ENCODE data around the gene BICC1.

The BICC1 gene

DNA sequence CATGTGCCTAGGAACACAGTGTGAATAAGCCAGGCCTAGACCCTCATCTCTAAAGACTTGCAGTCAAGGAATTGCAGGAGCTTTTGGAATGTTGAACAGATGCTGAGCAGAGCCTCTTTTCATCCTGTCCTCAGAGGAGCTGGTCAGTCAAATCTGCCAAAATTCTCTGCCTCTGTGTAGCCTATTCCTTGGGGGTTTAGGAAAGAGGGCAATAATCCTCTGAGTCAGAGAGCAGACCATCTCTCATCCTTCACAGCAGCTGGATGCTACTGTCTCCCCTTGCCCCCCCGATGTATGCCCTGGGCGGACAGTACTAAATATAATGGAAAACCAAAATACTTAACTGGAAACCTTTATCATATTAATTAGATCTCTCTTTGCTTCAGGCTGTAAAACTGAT lies 52.6 kb downstream of the BICC1 start:
- TF ChIP-seq, protein P1, sequence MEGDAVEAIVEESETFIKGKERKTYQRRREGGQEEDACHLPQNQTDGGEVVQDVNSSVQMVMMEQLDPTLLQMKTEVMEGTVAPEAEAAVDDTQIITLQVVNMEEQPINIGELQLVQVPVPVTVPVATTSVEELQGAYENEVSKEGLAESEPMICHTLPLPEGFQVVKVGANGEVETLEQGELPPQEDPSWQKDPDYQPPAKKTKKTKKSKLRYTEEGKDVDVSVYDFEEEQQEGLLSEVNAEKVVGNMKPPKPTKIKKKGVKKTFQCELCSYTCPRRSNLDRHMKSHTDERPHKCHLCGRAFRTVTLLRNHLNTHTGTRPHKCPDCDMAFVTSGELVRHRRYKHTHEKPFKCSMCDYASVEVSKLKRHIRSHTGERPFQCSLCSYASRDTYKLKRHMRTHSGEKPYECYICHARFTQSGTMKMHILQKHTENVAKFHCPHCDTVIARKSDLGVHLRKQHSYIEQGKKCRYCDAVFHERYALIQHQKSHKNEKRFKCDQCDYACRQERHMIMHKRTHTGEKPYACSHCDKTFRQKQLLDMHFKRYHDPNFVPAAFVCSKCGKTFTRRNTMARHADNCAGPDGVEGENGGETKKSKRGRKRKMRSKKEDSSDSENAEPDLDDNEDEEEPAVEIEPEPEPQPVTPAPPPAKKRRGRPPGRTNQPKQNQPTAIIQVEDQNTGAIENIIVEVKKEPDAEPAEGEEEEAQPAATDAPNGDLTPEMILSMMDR (conservative IDR thresholded peaks at IDR 0.05; ENCODE audit: low read length) = no peak
- peak; percentile 79 for DNase-seq (ENCODE audit: low read depth)
- H3K4me3 ChIP-seq (ENCODE audit: low read length) = no peak overlapping the region

DNA sequence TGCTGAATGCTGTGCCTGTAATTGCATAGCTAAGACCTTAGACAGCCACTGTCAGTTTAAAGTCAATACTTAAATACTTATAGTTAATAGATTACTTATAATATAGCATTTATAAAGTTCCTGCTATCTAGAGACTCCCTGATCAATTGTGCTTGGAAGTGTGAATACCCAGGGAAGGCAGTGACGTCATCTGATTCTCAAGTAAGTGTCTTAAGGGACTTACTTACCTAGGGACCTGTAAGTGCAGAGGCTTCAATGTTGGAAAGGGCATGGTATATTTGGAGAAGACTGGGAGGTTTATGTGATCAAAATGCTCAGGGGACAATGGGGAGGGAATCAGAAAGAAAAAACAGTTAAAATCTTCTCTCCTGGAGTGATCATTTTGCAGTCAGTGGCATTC lies 55.0 kb downstream of the BICC1 start:
- DNase-seq (ENCODE audit: low read depth) = no peak
- H3K4me3 ChIP-seq (ENCODE audit: low read length) = no peak overlapping the region
- TF ChIP-seq, protein P1 (conservative IDR thresholded peaks at IDR 0.05; ENCODE audit: low read length) = no peak

DNA sequence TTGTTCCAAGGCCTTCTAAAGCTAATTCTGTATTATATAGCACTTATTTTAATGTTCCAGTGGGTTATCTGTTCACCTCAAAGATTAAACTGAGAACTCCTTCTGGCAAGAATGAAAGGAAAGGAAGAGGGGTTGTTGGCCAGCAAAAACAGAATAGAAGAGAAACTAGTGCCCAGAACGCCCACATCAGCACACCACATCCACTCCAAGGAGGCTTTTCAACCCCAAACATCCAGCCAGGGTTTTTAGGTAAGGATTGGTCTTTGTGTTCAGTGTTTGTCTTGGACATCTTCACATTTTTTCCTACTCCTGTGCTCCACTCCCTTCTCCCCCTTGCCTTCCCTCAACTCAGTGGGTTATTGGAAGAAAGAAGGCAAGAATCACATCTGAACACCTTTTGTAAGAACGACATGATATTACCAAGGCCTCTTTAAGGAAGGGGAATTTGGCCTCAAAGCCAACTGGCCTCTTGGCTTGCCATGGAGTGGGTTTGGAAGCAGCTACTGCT lies 55.8 kb downstream of the BICC1 start:
- H3K4me3 ChIP-seq (ENCODE audit: low read length) = no peak overlapping the region
- TF ChIP-seq, protein P1 (conservative IDR thresholded peaks at IDR 0.05; ENCODE audit: low read length) = no peak
- no peak for DNase-seq (ENCODE audit: low read depth)

DNA sequence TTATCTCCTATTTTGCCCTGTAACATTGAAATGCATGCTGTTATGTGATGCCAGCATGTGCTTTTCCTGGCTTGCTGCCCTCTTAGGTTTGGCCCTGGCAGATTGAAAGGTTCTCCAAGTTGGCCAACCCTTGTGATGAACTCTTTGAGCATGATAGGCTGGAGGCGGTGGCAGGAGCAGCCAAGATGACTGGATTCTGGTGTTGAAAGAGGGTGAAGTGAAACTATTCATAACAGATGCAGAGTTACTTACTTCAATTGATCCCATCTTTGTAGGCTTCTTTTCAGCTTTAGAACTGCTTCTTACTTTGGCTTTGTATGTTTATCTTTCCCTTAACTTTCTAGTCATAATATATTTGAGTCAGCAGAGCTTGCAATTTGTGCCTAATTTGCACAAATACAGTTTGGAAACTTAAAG lies 57.6 kb downstream of the BICC1 start:
- no peak overlapping the region for H3K4me3 ChIP-seq (ENCODE audit: low read length)
- peak; percentile 65 for DNase-seq (ENCODE audit: low read depth)
- TF ChIP-seq, protein P1 (conservative IDR thresholded peaks at IDR 0.05; ENCODE audit: low read length) = no peak

DNA sequence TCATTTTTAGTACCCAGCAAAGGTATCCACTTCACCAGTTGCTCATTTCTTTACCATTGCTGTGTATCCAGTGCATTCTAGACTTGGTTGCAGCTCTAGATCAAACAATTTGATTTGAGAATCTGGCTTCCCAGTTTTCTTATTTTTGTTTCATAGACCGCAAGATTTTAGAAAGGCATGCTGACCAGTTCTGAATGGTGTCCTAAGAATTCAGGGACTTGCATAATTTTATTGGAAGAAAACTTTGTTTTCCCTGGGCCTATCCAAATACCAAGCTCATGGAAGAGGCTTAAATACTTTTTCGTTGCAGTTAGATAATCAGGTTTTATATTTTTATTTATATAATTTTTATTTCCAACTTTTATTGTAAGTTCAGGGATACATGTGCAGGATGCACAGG lies 58.3 kb downstream of the BICC1 start:
- no peak overlapping the region for H3K4me3 ChIP-seq (ENCODE audit: low read length)
- peak; percentile 79 for DNase-seq (ENCODE audit: low read depth)
- TF ChIP-seq, protein P1 (conservative IDR thresholded peaks at IDR 0.05; ENCODE audit: low read length) = no peak

DNA sequence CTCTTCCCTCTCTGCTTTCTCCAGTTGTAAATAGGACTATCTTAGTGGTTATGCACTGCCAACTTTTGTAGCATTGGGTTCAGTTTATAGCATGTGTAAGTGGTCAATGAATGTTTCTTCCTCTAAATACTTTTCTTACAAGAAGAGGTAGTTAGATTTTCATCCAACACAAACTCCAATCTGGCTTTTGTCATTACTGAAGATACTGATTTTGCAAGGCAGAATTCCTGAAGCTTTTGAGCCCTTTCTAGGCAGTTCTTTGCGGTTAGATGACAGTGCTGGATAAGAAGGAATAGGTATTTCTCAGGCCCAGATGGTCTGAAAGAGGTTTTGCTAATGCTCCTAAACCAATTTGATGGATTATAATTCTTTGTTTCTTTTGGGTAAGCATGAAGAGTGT lies 60.5 kb downstream of the BICC1 start:
- TF ChIP-seq, protein P1 (conservative IDR thresholded peaks at IDR 0.05; ENCODE audit: low read length) = no peak
- DNase-seq (ENCODE audit: low read depth) = peak; percentile 52
- H3K4me3 ChIP-seq (ENCODE audit: low read length) = no peak overlapping the region

DNA sequence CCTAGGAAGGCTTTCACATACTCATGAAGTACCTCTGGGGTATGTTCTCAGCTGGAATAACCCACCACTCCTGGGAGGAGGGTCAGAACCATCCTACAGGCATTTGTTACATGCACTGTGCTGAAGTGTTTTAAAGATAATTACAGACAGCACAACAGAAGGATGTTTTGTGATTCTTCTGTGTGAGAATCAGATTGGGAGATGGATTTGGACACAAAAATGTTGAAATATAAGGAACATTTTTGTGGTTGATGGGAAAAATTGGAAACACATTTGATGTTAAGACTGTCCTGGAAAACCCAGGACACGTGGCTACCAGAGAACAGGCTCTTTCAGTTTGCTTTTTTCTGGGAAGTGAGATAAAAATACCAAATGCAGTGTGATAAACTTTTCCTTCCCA lies 61.4 kb downstream of the BICC1 start:
- no peak overlapping the region for H3K4me3 ChIP-seq (ENCODE audit: low read length)
- peak; percentile 88 for DNase-seq (ENCODE audit: low read depth)
- TF ChIP-seq, protein P1 (conservative IDR thresholded peaks at IDR 0.05; ENCODE audit: low read length) = no peak

Measured in AG10803 (cell line).